H9 (cell line): ENCODE measurements around the gene PTPRF. TPM values are rescaled to one million over a fixed set of nuclear protein-coding genes. Genes with fewer than 3 reads are reported as not detected.

ENCODE experiments used
- DNase-seq: peaks from one replicate; pipeline ENCODE4 v3.0.0-alpha.2; 2017
- H2AFZ ChIP-seq: one replicate; pipeline ENCODE4 v1.6.1; 2013; ENCODE audit warnings: mild to moderate bottlenecking, low read length, control low read depth, moderate library complexity
- H2AK5ac ChIP-seq: 2 replicates; pipeline ENCODE4 v1.6.1; 2013; ENCODE audit warnings: low read length, control low read depth, mixed read lengths; ENCODE audit not compliant: insufficient read length
- H2BK120ac ChIP-seq: one replicate; pipeline ENCODE4 v1.6.1; 2013; ENCODE audit warnings: low read depth, mild to moderate bottlenecking, low read length, control low read depth, inconsistent platforms; ENCODE audit not compliant: poor library complexity, severe bottlenecking
- H2BK12ac ChIP-seq: 2 replicates; pipeline ENCODE4 v1.6.1; 2013; ENCODE audit warnings: low read length, control low read depth, mixed read lengths, low read depth; ENCODE audit not compliant: insufficient read length
- H2BK15ac ChIP-seq: 2 replicates; pipeline ENCODE4 v1.6.1; 2013; ENCODE audit warnings: low read depth, low read length, control low read depth
- H2BK20ac ChIP-seq: one replicate; pipeline ENCODE4 v1.6.1; 2013; ENCODE audit warnings: low read depth, mild to moderate bottlenecking, low read length, control low read depth, inconsistent platforms; ENCODE audit not compliant: poor library complexity, severe bottlenecking
- H2BK5ac ChIP-seq: 2 replicates; pipeline ENCODE4 v1.6.1; 2013; ENCODE audit warnings: low read length, control low read depth, mixed read lengths; ENCODE audit not compliant: insufficient read length
- H3K14ac ChIP-seq: 2 replicates; pipeline ENCODE4 v1.6.1; 2013; ENCODE audit warnings: low read length, control low read depth; ENCODE audit not compliant: insufficient read depth
- H3K18ac ChIP-seq: 2 replicates; pipeline ENCODE4 v1.6.1; 2013; ENCODE audit warnings: low read depth, mild to moderate bottlenecking, mixed read lengths, low read length, control low read depth; ENCODE audit not compliant: insufficient read length
- H3K23ac ChIP-seq: 2 replicates; pipeline ENCODE4 v1.6.1; 2013; ENCODE audit warnings: low read length, control low read depth, mixed read lengths, low read depth; ENCODE audit not compliant: insufficient read length
- H3K23me2 ChIP-seq: 2 replicates; pipeline ENCODE4 v1.6.1; 2013; ENCODE audit warnings: low read depth, mild to moderate bottlenecking, mixed read lengths, low read length, control low read depth; ENCODE audit not compliant: insufficient read length, poor library complexity, severe bottlenecking
- H3K27ac ChIP-seq: 2 replicates; pipeline ENCODE4 v1.5.1; 2013; ENCODE audit warnings: low read length, control low read depth, mixed read lengths, low read depth; ENCODE audit not compliant: insufficient read length
- H3K27me3 ChIP-seq: 2 replicates; pipeline ENCODE4 v1.6.1; 2013; ENCODE audit warnings: low read length, control low read depth, inconsistent platforms; ENCODE audit not compliant: insufficient read depth
- H3K4ac ChIP-seq: 2 replicates; pipeline ENCODE4 v1.6.1; 2013; ENCODE audit warnings: low read depth, mild to moderate bottlenecking, control low read depth, inconsistent platforms, low read length, moderate library complexity
- H3K4me1 ChIP-seq: 2 replicates; pipeline ENCODE4 v1.6.1; 2013; ENCODE audit warnings: low read length, control low read depth, inconsistent platforms; ENCODE audit not compliant: insufficient read depth
- H3K4me2 ChIP-seq: 2 replicates; pipeline ENCODE4 v1.6.1; 2013; ENCODE audit warnings: low read length, control low read depth, mixed read lengths; ENCODE audit not compliant: insufficient read length, insufficient read depth
- H3K56ac ChIP-seq: 2 replicates; pipeline ENCODE4 v1.6.1; 2013; ENCODE audit warnings: low read depth, mild to moderate bottlenecking, mixed read lengths, low read length, control low read depth; ENCODE audit not compliant: insufficient read length
- H3K79me1 ChIP-seq: 2 replicates; pipeline ENCODE4 v1.6.1; 2013; ENCODE audit warnings: low read depth, mild to moderate bottlenecking, moderate library complexity, low read length, control low read depth, inconsistent platforms; ENCODE audit not compliant: insufficient read depth, poor library complexity, severe bottlenecking
- H3K79me2 ChIP-seq: 2 replicates; pipeline ENCODE4 v1.6.1; 2013; ENCODE audit warnings: low read length, control low read depth, inconsistent platforms; ENCODE audit not compliant: insufficient read depth
- H3K9ac ChIP-seq: 2 replicates; pipeline ENCODE4 v1.6.1; 2013; ENCODE audit warnings: low read length, control low read depth, mixed read lengths; ENCODE audit not compliant: insufficient read length; ENCODE audit errors: extremely low read depth
- H3K9me3 ChIP-seq: one replicate; pipeline ENCODE4 v1.6.1; 2013; ENCODE audit warnings: low read depth, low read length, inconsistent platforms; ENCODE audit not compliant: control insufficient read depth
- H3T11ph ChIP-seq: one replicate; pipeline ENCODE4 v1.6.1; 2013; ENCODE audit warnings: mild to moderate bottlenecking, low read length, control low read depth, inconsistent platforms
- H4K20me1 ChIP-seq: one replicate; pipeline ENCODE4 v1.6.1; 2013; ENCODE audit not compliant: control insufficient read depth, insufficient read length, insufficient read depth
- H4K5ac ChIP-seq: 2 replicates; pipeline ENCODE4 v1.6.1; 2013; ENCODE audit warnings: low read depth, mild to moderate bottlenecking, mixed read lengths, low read length, control low read depth; ENCODE audit not compliant: insufficient read length
- H4K8ac ChIP-seq: replicated peaks from 2 replicates; pipeline ENCODE4 v1.6.1; 2013; ENCODE audit warnings: low read length, control low read depth, mixed read lengths, low read depth; ENCODE audit not compliant: insufficient read length
- H4K91ac ChIP-seq: 2 replicates; pipeline ENCODE4 v1.6.1; 2013; ENCODE audit warnings: low read depth, mild to moderate bottlenecking, moderate library complexity, mixed read lengths, low read length, control low read depth; ENCODE audit not compliant: insufficient read length
- H3K27ac Mint-ChIP-seq, 3 experiments: 2 replicates in 2 of 3; 3 replicates in 1 of 3; pipeline ENCODE4 v1.8.0; 2020 to 2021; ENCODE audit warnings: mixed read lengths in 3 of 3, mild to moderate bottlenecking in 1 of 3, moderate library complexity in 1 of 3
- H3K27me3 Mint-ChIP-seq: 2 replicates; pipeline ENCODE4 v1.8.0; 2021; ENCODE audit warnings: low read depth, mild to moderate bottlenecking, moderate library complexity, mixed read lengths
- H3K36me3 Mint-ChIP-seq, 3 experiments: 2 replicates in 2 of 3; 3 replicates in 1 of 3; pipeline ENCODE4 v1.8.0; 2020 to 2021; ENCODE audit warnings: low read depth in 3 of 3, mixed read lengths in 3 of 3; ENCODE audit not compliant: insufficient read depth in 1 of 3
- H3K4me1 Mint-ChIP-seq, 2 experiments: 2 replicates each; pipeline ENCODE4 v1.8.0; 2020; ENCODE audit warnings: mixed read lengths in 2 of 2
- H3K4me3 Mint-ChIP-seq, 2 experiments: 2 replicates in 1 of 2; 3 replicates in 1 of 2; pipeline ENCODE4 v1.8.0; 2020 to 2021; ENCODE audit warnings: mild to moderate bottlenecking in 2 of 2, mixed read lengths in 2 of 2, moderate library complexity in 1 of 2
- H3K9me3 Mint-ChIP-seq, 2 experiments: 2 replicates in 1 of 2; 3 replicates in 1 of 2; pipeline ENCODE4 v1.8.0; 2020; ENCODE audit warnings: mild to moderate bottlenecking in 2 of 2, mixed read lengths in 2 of 2, moderate library complexity in 1 of 2
- CTCF ChIP-seq: fragments of 200-600 bp; sonication (generic); conservative IDR thresholded peaks from 3 replicates; pipeline ENCODE4 v1.8.0; 2021; ENCODE audit warnings: antibody characterized with exemption, mild to moderate bottlenecking
- WGBS: extraction: QIAGEN DNeasy Blood & Tissue Kit; methylation state at CpG from one replicate; pipeline ENCODE4 v1.1.7; 2013; ENCODE audit warnings: missing lambda C conversion rate, low lambda C conversion rate, mixed read lengths; ENCODE audit not compliant: insufficient read length; ENCODE audit errors: extremely low coverage; 5-methylcytosine and 5-hydroxymethylcytosine counted together
- total RNA-seq: library from RNA; stranded (reverse); gene quantifications from 2 replicates; pipeline ENCODE4 v1.2.1, GENCODE V29; 2021

PTPRF gene
- total RNA-seq, 1 experiment from 2014 or later: 193 TPM

GRCh38 chr1:43529206-43529731 is 1.4 kb upstream of the PTPRF start:
- no peak overlapping the region for H2AK5ac ChIP-seq

More at GRCh38 chr1:43529206-43529731, 1.4 kb upstream of the PTPRF start:
- no CpG with 5 or more reads among the region's 11 CpGs for WGBS
- Histone ChIP-seq H3K79me1 (peaks cover 6% of the 10 kb centered on the region), H3K4me1 (peaks cover 6% of the 10 kb centered on the region; the same call in 1 of the 2 replicates), H3K27me3 (no peaks in the 10 kb centered on the region; the same call in 1 of the 2 replicates), H3K4ac (no peak overlapping the region), H3K56ac (no peak overlapping the region), H2BK20ac (no peak overlapping the region), H3T11ph (no peak overlapping the region), H3K4me2 (peak overlapping the region; percentile 41), H2BK5ac (no peak overlapping the region), H3K27ac (no peak overlapping the region), H2AFZ (peak overlapping the region; percentile 66), H4K5ac (no peak overlapping the region), H4K20me1 (no peaks in the 10 kb centered on the region), H2BK120ac (no peak overlapping the region), H3K23ac (no peak overlapping the region), H4K91ac (no peak overlapping the region), H3K14ac (no peak overlapping the region), H4K8ac (no peak overlapping the region), H3K9me3 (no peaks in the 10 kb centered on the region), H2BK12ac (no peak overlapping the region), H3K23me2 (peaks cover 11% of the 10 kb centered on the region), H3K18ac (no peak overlapping the region), H2BK15ac (no peak overlapping the region), H3K79me2 (peaks cover 10% of the 10 kb centered on the region; the same call in 1 of the 2 replicates), H3K9ac (no peak overlapping the region)
- Mint-ChIP-seq H3K4me3 (peak overlapping the region; percentile 44 to 89; a peak in 4 of 5 replicates), H3K27me3 (peaks cover 26% of the 10 kb centered on the region), H3K36me3 (peaks cover 4 to 6% (median 4%) of the 10 kb centered on the region in 3 experiments; a peak in 4 of 7 replicates), H3K27ac (peak overlapping the region in 1 of 3 experiments; percentile 91; a peak in 3 of 7 replicates), H3K9me3 (no peaks in the 10 kb centered on the region; a peak in 2 of 5 replicates), H3K4me1 (peaks cover 44 to 58% of the 10 kb centered on the region in 2 experiments)
- peak; percentile 98 for TF ChIP-seq CTCF
- peak; percentile 83 for DNase-seq
